KOPT-K1 (cell line): ENCODE data around the gene MAML3.

Source experiments
- H3K27ac ChIP-seq: fragments of 200-600 bp; sonication (generic); 2 replicates; pipeline ENCODE4 v1.5.1; 2016; ENCODE audit warnings: antibody characterized with exemption, mild to moderate bottlenecking, low read depth, low read length; ENCODE audit not compliant: poor library complexity, severe bottlenecking
- H3K36me3 ChIP-seq: fragments of 200-600 bp; sonication (generic); 2 replicates; pipeline ENCODE4 v1.5.1; 2017; ENCODE audit warnings: antibody characterized with exemption, mild to moderate bottlenecking, low read length, moderate library complexity; ENCODE audit not compliant: insufficient read depth
- H3K9me3 ChIP-seq: fragments of 200-600 bp; sonication (generic); 2 replicates; pipeline ENCODE4 v1.5.1; 2017; ENCODE audit warnings: antibody characterized with exemption, low read length, mild to moderate bottlenecking; ENCODE audit not compliant: insufficient read depth, poor library complexity, severe bottlenecking

MAML3 gene

GRCh38 chr4:140068271-140068670, 85.7 kb downstream of the MAML3 start:
- Histone ChIP-seq H3K36me3 (no peaks in the 10 kb centered on the region), H3K27ac (no peak overlapping the region), H3K9me3 (no peaks in the 10 kb centered on the region)

GRCh38 chr4:140066031-140066930, 87.7 kb downstream of the MAML3 start:
- Histone ChIP-seq H3K9me3 (no peaks in the 10 kb centered on the region), H3K27ac (no peak overlapping the region), H3K36me3 (no peaks in the 10 kb centered on the region)

GRCh38 chr4:140065393-140065792, 88.6 kb downstream of the MAML3 start:
- H3K27ac ChIP-seq: no peak overlapping the region
- H3K9me3 ChIP-seq: no peaks in the 10 kb centered on the region
- no peaks in the 10 kb centered on the region for H3K36me3 ChIP-seq

GRCh38 chr4:140061659-140062289, 92.2 kb downstream of the MAML3 start:
- Histone ChIP-seq H3K27ac (no peak overlapping the region), H3K9me3 (no peaks in the 10 kb centered on the region), H3K36me3 (no peaks in the 10 kb centered on the region)

- H3K36me3 ChIP-seq: no peaks in the 10 kb centered on the region
- H3K9me3 ChIP-seq: no peaks in the 10 kb centered on the region
- H3K27ac ChIP-seq: no peak overlapping the region
These were observed 92.8 kb downstream of the MAML3 start for GRCh38 chr4:140061194-140061593.

- Histone ChIP-seq H3K9me3 (no peaks in the 10 kb centered on the region), H3K36me3 (no peaks in the 10 kb centered on the region), H3K27ac (no peak overlapping the region)
These were observed 94.8 kb downstream of the MAML3 start for GRCh38 chr4:140059159-140059558.

GRCh38 chr4:140057701-140058100, 96.3 kb downstream of the MAML3 start:
- Histone ChIP-seq H3K36me3 (no peaks in the 10 kb centered on the region), H3K27ac (no peak overlapping the region), H3K9me3 (no peaks in the 10 kb centered on the region)

GRCh38 chr4:140056015-140056414, 98.0 kb downstream of the MAML3 start:
- Histone ChIP-seq H3K9me3 (no peaks in the 10 kb centered on the region), H3K27ac (no peak overlapping the region), H3K36me3 (no peaks in the 10 kb centered on the region)

GRCh38 chr4:140054861-140055260, 99.1 kb downstream of the MAML3 start:
- no peak overlapping the region for H3K27ac ChIP-seq
- H3K9me3 ChIP-seq: no peaks in the 10 kb centered on the region

GRCh38 chr4:140053185-140053584, 100.8 kb downstream of the MAML3 start:
- Histone ChIP-seq H3K27ac (no peak overlapping the region), H3K36me3 (no peaks in the 10 kb centered on the region), H3K9me3 (no peaks in the 10 kb centered on the region)

More at GRCh38 chr4:140054861-140055260, 99.1 kb downstream of the MAML3 start:
- no peaks in the 10 kb centered on the region for H3K36me3 ChIP-seq

GRCh38 chr4:140052050-140052449, 101.9 kb downstream of the MAML3 start:
- Histone ChIP-seq H3K36me3 (no peaks in the 10 kb centered on the region), H3K27ac (no peak overlapping the region), H3K9me3 (no peaks in the 10 kb centered on the region)

GRCh38 chr4:140049849-140050637, 103.9 kb downstream of the MAML3 start:
- H3K27ac ChIP-seq: peak overlapping the region; percentile 73
- no peaks in the 10 kb centered on the region for H3K36me3 ChIP-seq
- no peaks in the 10 kb centered on the region for H3K9me3 ChIP-seq

GRCh38 chr4:140049024-140049848, 104.7 kb downstream of the MAML3 start:
- Histone ChIP-seq H3K9me3 (no peaks in the 10 kb centered on the region), H3K27ac (peak overlapping the region; percentile 73), H3K36me3 (no peaks in the 10 kb centered on the region)

- Histone ChIP-seq H3K27ac (peak overlapping the region; percentile 73), H3K9me3 (no peaks in the 10 kb centered on the region), H3K36me3 (no peaks in the 10 kb centered on the region)
These were observed 105.5 kb downstream of the MAML3 start for GRCh38 chr4:140048419-140048995.
